ENCODE data around the gene ZBTB7C. TPM values are rescaled to one million over a fixed set of nuclear protein-coding genes. Genes with fewer than 3 reads are reported as not detected.

Gene ZBTB7C
- total RNA-seq, 1 donor from 2014 or later: 0.15 TPM

DNA sequence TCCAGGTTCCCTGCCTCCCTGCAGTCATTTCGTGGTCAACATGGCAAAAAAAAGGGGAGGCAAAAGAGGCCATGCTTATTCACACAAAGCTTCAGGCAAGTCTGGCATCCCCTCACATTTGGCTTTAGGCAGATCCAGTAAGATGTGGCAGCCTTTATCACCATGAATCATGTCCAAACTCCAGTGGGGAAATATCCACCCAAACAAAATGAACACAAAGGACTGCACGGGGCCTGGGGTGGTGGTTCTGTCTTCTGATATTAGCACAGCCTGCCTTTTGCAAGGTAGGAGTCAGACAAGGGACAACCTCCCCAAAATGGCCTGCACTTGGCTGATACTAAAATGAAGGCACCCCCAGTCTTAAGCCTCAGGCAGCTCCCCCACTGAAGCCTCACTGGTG lies 129.9 kb downstream of the ZBTB7C start:
- Histone ChIP-seq H3K4me3 (no peak overlapping the region), H3K27me3 (no peaks in the 10 kb centered on the region), H3K79me2 (ENCODE audit: low read depth) (no peaks in the 10 kb centered on the region), H3K36me3 (no peaks in the 10 kb centered on the region), H3K4me2 (no peak overlapping the region), H3K27ac (no peak overlapping the region), H3F3A (ENCODE audit: low read depth) (no peaks in the 10 kb centered on the region), H4K20me1 (ENCODE audit: low read depth) (no peaks in the 10 kb centered on the region), H3K9me3 (ENCODE audit: low read depth) (no peaks in the 10 kb centered on the region), H3K4me1 (no peaks in the 10 kb centered on the region), H2AFZ (replicated peaks) (no peak overlapping the region), H3K9ac (no peak overlapping the region)
- Mint-ChIP-seq H3K36me3 (no peaks in the 10 kb centered on the region), H3K9me3 (no peaks in the 10 kb centered on the region), H3K27ac (no peak overlapping the region), H3K4me1 (no peaks in the 10 kb centered on the region), H3K4me3 (no peak overlapping the region), H3K27me3 (ENCODE audit: insufficient read depth, low read depth) (peaks cover 4% of the 10 kb centered on the region)
- TF ChIP-seq, protein P1, sequence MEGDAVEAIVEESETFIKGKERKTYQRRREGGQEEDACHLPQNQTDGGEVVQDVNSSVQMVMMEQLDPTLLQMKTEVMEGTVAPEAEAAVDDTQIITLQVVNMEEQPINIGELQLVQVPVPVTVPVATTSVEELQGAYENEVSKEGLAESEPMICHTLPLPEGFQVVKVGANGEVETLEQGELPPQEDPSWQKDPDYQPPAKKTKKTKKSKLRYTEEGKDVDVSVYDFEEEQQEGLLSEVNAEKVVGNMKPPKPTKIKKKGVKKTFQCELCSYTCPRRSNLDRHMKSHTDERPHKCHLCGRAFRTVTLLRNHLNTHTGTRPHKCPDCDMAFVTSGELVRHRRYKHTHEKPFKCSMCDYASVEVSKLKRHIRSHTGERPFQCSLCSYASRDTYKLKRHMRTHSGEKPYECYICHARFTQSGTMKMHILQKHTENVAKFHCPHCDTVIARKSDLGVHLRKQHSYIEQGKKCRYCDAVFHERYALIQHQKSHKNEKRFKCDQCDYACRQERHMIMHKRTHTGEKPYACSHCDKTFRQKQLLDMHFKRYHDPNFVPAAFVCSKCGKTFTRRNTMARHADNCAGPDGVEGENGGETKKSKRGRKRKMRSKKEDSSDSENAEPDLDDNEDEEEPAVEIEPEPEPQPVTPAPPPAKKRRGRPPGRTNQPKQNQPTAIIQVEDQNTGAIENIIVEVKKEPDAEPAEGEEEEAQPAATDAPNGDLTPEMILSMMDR (IDR thresholded peaks at IDR 0.05): no peak
- TF ChIP-seq EZH2 (IDR thresholded peaks at IDR 0.05) (no peak), EZH2phosphoT487 (IDR thresholded peaks at IDR 0.05) (no peak)
- no peak for DNase-seq (ENCODE audit: low spot score)

DNA sequence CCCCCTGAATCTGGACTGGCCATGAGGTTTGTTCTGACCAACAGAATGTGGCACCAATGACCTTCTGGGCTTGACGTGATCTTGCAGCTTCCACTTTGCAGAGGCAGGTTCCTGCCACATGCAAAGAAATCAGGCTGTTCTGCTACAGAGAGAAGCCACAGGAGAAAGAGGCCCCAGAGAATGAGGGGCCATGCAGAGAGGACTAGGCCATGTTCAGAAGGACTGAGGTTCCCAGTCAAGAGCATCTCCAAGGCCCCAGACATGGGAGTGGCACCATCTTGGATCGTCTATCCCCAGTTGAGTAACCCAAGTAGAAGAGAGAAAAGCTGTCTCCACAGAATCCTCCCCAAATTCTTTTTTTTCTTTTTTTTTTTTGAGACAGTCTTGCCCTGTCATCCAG lies 131.1 kb downstream of the ZBTB7C start:
- Mint-ChIP-seq H3K27ac (no peak overlapping the region), H3K4me1 (no peaks in the 10 kb centered on the region), H3K4me3 (no peak overlapping the region), H3K27me3 (ENCODE audit: insufficient read depth, low read depth) (peaks cover 4% of the 10 kb centered on the region), H3K36me3 (no peaks in the 10 kb centered on the region), H3K9me3 (no peaks in the 10 kb centered on the region)
- no peak for TF ChIP-seq EZH2phosphoT487 (IDR thresholded peaks at IDR 0.05)
- TF ChIP-seq, protein P1 (IDR thresholded peaks at IDR 0.05): no peak
- TF ChIP-seq EZH2 (IDR thresholded peaks at IDR 0.05): no peak
- H4K20me1 ChIP-seq (ENCODE audit: low read depth): no peaks in the 10 kb centered on the region
- H3K27me3 ChIP-seq: no peaks in the 10 kb centered on the region
- H3K9ac ChIP-seq: no peak overlapping the region
- no peak overlapping the region for H3K4me2 ChIP-seq
- H2AFZ ChIP-seq (replicated peaks): no peak overlapping the region
- no peaks in the 10 kb centered on the region for H3K9me3 ChIP-seq (ENCODE audit: low read depth)
- no peaks in the 10 kb centered on the region for H3F3A ChIP-seq (ENCODE audit: low read depth)
- H3K27ac ChIP-seq: no peak overlapping the region
- no peaks in the 10 kb centered on the region for H3K4me1 ChIP-seq
- no peaks in the 10 kb centered on the region for H3K36me3 ChIP-seq
- no peak overlapping the region for H3K4me3 ChIP-seq
- no peak for DNase-seq (ENCODE audit: low spot score)
- no peaks in the 10 kb centered on the region for H3K79me2 ChIP-seq (ENCODE audit: low read depth)

DNA sequence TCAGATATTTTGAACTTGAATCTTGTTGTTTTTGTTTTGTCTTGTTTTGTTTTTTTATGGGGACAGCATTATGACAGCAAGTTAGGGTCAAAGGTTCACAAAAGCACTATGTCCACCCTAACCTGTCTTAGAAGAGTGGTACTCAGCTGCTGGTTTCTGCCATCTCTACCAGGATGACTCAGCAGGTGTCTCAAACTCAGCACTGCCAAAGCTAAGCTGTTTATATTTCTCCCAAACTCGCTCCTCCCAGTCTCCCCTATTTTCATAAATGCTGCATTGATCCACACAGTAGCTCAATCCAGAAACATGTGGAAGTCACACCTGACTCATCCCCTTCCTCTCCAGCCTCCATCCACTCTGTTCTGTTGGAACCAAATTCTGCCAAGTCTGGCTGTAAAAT lies 134.9 kb downstream of the ZBTB7C start:
- no peak overlapping the region for H3K4me2 ChIP-seq
- no peaks in the 10 kb centered on the region for H3K27me3 ChIP-seq
- no peak overlapping the region for H3K27ac ChIP-seq
- no peak overlapping the region for H3K9ac ChIP-seq
- peaks cover 4% of the 10 kb centered on the region for H3K27me3 Mint-ChIP-seq (ENCODE audit: insufficient read depth, low read depth)
- H2AFZ ChIP-seq (replicated peaks): no peak overlapping the region
- H3K36me3 ChIP-seq: no peaks in the 10 kb centered on the region
- H3K4me1 ChIP-seq: no peaks in the 10 kb centered on the region
- H3K36me3 Mint-ChIP-seq: no peaks in the 10 kb centered on the region
- H3K79me2 ChIP-seq (ENCODE audit: low read depth): no peaks in the 10 kb centered on the region
- DNase-seq (ENCODE audit: low spot score): no peak
- H3K9me3 ChIP-seq (ENCODE audit: low read depth): no peaks in the 10 kb centered on the region
- no peaks in the 10 kb centered on the region for H4K20me1 ChIP-seq (ENCODE audit: low read depth)
- no peaks in the 10 kb centered on the region for H3K4me1 Mint-ChIP-seq
- H3K9me3 Mint-ChIP-seq: peaks cover 2% of the 10 kb centered on the region
- no peak overlapping the region for H3K27ac Mint-ChIP-seq
- no peak overlapping the region for H3K4me3 Mint-ChIP-seq
- TF ChIP-seq EZH2 (IDR thresholded peaks at IDR 0.05): no peak
- TF ChIP-seq, protein P1 (IDR thresholded peaks at IDR 0.05): no peak
- TF ChIP-seq EZH2phosphoT487 (IDR thresholded peaks at IDR 0.05): no peak
- no peak overlapping the region for H3K4me3 ChIP-seq
- H3F3A ChIP-seq (ENCODE audit: low read depth): no peaks in the 10 kb centered on the region
